HG02970 (cell line): ENCODE results near the gene KLHL33.
"Not testable (repeated sequence)": the region's sequence is repeated elsewhere in the genome, so short reads cannot be mapped to it uniquely, and the experiment has no call there.

Experiments
- ATAC-seq: cut with Tn5 transposase; IDR thresholded peaks from one replicate; pipeline ENCODE4 v1.9.1; 2021; ENCODE audit warnings: mild to moderate bottlenecking, moderate library complexity, moderate number of reproducible peaks; ENCODE audit not compliant: unreplicated experiment, low FRiP score

The KLHL33 gene

GRCh38 chr14:20452831-20453230, 16.9 kb upstream of the KLHL33 start:
- ATAC-seq = not testable (repeated sequence)

GRCh38 chr14:20446889-20447288, 10.9 kb upstream of the KLHL33 start:
- no peak for ATAC-seq

DNA sequence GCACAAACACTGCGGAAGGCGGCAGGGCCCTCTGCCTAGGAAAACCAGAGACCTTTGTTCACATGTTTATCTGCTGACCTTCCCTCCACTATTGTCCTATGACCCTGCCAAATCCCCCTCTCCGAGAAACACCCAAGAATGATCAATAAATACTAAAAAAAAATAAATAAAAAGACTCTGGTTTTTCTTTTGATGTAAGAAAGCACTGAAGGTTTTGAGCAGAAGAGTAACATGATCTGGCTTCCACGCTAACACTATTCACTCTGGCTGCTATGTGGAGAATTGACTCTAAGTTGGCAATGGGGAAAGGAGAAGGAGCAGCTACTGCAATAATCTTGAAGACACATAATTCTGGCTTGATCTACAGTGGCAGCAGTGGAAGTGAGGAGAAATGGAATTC, 7.7 kb upstream of the KLHL33 start:
- ATAC-seq = not testable (repeated sequence)

DNA sequence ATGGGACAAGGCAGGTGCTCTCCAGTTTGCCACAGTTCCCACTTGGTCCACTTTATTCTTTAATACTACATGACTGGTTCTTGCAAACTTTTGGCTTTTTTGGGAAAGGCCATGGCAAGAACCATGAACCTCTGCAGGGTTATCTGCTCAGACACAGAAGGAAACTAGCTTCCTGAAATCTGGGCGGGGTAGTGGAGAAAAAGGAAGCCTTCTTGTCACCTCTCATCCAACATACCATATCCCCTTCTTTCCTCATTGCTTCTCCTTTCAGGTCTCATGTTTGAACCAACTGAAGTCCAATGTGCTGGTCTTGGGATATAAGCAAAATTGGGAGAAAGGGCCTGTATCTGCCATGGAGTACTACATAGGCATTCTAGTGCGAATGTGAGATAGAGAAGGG, 5.5 kb upstream of the KLHL33 start:
- ATAC-seq = no peak

DNA sequence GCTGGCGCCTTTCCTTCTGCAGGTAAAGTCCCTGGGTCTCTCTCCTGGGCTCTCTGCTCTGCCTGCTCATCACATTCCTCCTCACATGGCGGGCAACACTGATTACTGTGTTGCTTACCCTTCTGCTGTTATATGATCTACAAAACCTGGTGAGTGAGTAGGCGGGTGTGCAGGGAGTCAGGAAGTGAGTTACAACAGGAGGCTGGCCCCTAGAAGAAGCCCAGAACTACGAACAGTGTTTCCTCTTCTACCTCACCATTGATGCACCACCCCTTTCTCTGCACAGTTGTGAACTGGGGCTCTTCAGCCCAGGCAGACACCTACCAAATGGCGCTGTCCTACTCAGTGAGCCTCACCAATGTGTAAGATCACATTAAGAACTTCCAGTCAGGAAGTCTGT, 4.9 kb upstream of the KLHL33 start:
- ATAC-seq = no peak

- no peak for ATAC-seq
Measured at GRCh38 chr14:20440465-20440864, 4.5 kb upstream of the KLHL33 start.

DNA sequence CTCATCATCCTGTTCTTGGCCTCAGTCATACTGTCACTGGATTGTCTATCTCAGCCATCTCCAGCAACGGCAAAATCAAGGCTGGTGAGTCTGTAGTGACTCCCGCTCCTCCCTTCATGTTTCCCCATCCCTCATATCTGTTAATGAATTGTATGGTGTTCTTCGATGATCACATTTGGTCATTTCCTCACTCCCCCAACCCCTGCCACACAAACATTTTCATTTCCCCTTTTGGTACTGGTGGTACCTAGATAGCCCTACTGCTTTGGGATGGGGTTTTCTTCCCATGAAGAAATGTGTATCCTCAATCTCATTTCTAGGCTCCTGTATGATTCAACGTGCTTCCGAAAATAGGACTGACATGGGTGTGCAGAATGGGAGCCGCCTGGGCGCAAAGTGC, 2.7 kb upstream of the KLHL33 start:
- no peak for ATAC-seq

- no peak for ATAC-seq
Measured at GRCh38 chr14:20436363-20436755, 393 bp upstream of the KLHL33 start.

- ATAC-seq = no peak
Measured at GRCh38 chr14:20434701-20435581, 1.0 kb downstream of the KLHL33 start.

DNA sequence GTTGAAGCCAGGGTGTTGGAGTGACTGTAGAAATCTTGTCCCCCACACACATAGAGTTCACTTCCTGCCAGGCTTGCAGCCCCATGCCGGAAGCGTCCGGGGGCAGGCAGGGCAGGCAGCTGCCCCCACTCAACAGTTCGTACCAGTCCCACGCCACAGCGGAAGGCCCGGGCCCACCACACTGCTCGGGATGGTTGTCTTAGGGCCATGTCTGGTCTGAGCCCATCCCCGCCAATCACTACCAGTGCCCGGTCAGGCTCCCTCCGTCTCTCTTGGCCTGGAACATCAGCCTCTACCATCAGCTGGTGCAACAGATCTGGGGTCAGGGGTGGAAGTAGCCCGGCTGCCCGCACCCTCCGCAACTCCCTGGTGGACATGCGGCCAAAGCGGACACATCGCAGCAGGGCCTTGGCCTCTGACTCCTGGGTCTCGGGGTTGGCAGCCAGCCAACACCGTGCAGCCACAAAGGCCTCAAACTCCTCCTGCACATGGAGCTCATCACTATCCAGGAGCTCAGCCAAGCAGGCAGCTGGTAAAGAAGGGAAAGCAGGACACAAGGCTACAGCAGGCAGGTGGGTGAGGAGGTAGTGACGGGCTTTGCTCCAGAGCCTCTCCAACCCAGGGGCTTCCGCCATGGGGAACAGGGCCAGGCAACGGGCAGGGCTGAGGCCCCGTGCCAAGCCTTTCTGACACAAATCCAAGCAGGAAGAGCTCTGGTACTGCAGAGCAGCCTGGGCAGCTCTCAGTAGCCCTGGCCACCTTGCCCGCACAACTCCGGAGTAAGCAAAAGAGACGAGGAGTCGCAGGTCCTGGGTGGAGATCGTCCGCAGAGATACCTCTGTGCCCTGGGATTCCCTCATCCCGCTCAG, 5.9 kb downstream of the KLHL33 start:
- no peak for ATAC-seq

DNA sequence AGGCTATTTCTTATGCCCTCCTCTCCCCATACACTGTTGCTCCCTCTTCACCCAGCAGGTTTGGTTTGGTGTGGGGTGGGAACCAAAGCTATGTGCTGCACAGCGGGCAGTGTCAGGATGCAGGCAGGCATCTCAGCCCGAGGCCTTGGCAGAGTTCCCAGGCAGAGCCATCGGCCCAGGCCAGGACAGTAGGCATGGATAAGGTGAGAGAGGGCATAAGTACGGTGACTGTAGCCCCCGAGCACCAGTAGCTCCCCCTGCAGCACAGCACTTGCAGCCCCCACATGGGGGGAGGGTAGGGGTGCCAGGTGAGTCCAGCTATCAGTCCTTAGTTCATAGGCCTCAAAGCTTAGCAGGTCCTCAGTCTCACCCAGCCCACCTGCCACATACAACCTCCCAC, 7.2 kb downstream of the KLHL33 start:
- no peak for ATAC-seq

GRCh38 chr14:20428010-20428365, 8.0 kb downstream of the KLHL33 start:
- ATAC-seq = peak; percentile 23

GRCh38 chr14:20427231-20428009, 8.5 kb downstream of the KLHL33 start:
- ATAC-seq = peak; percentile 52

GRCh38 chr14:20424851-20425250, 11.1 kb downstream of the KLHL33 start:
- ATAC-seq = no peak

DNA sequence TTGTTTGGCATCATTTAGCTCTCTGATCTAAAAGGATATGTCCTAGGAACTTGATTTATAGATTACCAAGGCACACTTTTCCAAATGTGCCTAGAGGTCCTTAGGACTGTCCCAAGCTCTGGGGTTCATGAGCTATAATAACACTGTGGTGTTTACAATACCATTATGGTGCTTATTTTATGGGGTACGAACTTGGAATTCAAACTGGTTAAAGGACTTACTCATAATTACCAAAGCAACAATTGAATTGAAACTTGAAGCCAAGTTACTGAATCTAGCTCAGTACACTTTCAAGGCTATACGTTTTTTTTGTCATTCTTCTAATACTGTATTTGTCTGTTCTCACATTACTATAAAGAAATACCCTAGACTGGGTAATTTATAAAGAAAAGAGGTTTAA, 13.1 kb downstream of the KLHL33 start:
- ATAC-seq = no peak

DNA sequence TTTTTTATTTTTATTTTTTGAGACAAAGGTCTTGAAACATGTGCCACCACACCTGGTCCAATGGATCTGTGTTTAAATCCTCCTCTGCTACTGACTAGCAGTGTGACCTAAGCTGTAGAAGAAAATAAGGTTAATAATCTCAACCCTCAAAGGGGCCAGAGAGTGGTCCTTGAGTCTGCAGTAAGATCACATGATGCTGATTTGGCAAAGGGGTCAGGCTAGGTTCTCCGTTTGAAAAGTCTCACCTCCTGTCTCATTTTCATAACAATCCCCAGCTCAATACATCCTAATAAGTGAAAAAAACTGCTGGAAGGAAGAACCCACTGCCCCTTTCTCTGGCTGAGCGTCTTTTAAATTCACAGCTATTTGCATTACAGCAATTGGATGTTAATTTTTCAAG, 14.7 kb downstream of the KLHL33 start:
- no peak for ATAC-seq

DNA sequence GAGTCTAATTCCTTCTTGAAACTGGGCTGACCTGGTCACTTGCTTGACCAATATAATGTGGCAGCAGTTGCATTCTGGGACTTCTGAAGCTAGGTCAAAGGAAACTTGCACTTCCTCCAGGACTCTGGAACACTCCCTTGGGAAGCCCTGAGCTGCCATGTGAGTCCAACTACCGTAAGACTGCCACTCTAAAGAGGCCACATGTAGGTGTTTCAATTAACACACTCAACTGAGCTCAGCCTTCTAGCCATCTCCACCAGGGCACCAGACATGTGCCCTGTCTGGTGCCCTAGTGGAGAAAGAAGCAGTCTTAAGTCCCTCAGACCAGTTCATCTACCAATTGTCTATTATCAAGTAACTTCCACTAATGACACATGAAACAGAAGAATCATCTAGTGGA, 16.5 kb downstream of the KLHL33 start:
- no peak for ATAC-seq

- no peak for ATAC-seq
Measured at GRCh38 chr14:20418501-20418909, 17.5 kb downstream of the KLHL33 start.

DNA sequence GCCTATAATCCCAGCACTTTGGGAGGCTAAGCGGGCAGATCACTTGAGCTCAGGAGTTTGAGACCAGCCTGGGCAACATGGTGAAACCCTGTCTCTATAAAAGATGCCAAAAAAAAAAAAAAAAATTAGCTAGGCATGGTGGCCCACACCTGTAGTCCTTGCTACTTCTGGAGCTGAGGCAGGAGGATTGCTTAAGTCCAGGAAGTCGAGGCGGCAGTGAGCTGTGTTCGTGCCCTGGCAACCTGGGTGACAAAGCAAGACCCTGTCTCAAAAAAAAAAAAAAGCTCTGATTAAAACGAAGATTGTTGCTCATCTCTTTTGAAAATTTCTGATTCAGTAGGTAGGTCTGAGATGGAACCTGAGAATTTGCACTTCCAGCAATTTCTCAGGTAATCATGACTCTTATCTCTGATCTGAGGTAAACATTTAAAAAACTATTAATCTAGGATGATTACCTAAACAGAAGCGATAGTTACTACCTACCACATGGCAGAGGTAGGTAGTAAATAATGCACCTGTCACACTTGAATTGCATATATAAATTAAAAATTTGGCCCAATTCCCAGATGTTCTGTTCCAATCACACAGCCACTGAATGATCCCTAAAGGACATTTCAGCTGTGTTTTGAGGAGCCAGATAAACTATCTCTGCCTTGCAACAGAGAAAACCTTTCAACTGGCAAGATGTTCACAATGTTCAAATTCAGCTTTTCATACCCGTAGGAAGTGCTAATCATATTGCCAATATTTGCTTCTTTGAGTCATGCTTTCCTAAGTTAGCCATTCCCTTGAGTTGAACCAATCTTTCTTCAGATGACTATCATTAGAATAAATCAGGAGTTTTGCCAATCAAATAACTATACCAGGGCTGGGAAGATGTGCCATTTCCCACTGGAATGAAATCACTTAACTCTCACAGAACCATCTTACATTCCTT, 18.4 kb downstream of the KLHL33 start:
- no peak for ATAC-seq

DNA sequence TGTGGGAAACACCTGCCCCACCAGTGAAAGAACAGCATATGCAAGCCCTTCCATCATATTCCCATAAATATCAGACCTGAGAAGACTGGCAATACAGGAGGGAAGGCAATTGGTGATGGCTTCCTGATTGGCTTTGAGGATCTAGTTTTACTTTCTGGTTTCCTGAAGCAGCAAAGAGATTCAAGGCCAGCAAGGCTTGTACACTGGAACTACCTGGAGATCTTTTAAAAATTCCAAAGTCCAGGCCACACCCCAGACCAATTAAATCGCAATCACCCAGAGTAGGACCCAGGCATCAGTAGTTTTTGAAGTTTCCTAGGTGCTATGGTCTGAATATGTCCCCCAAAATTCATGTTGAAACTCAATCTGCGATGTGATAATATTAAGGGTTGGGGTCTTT, 19.7 kb downstream of the KLHL33 start:
- ATAC-seq = no peak
